IMR-90 (cell line): ENCODE measurements around the gene SUSD1. TPM values are rescaled to one million over a fixed set of nuclear protein-coding genes. Genes with fewer than 3 reads are reported as not detected.

Experiments
- ATAC-seq: fragments of 200-7000 bp; cut with Tn5 transposase; 2 replicates; pipeline ENCODE4 v1.9.1; 2020; ENCODE audit warnings: low read depth, mild to moderate bottlenecking, moderate library complexity
- BruUV-seq: library from RNA; stranded (reverse); fragments of 400-500 nt; replicated peaks from 2 replicates; lab custom pipeline; 2021; lab: Mats Ljungman, UMichigan
- CTCF ChIA-PET: fragments of 300-600 bp; formaldehyde crosslinking; extraction: SDS; loops from one replicate; lab custom pipeline; 2021; ENCODE audit warnings: antibody characterized with exemption; lab: Yijun Ruan, JAX
- POLR2A ChIA-PET: fragments of 300-600 bp; sonication (Branson Sonifier 250); formaldehyde crosslinking; loops from one replicate; lab custom pipeline; 2022; ENCODE audit warnings: antibody characterized with exemption; ENCODE audit not compliant: unreplicated experiment; lab: Charles Lee
- DNase-seq: peaks from one replicate; pipeline ENCODE4 v3.0.0; 2013
- H2AFZ ChIP-seq: replicated peaks from 2 replicates; pipeline ENCODE3; 2013; ENCODE audit warnings: low read length, mild to moderate bottlenecking; ENCODE audit not compliant: poor library complexity
- H2AK5ac ChIP-seq: 2 replicates; pipeline ENCODE4 v1.6.1; 2013; ENCODE audit warnings: low read depth, low read length, inconsistent platforms
- H2AK9ac ChIP-seq: replicated peaks from 2 replicates; pipeline ENCODE3; 2013; ENCODE audit warnings: mild to moderate bottlenecking, low read depth, low read length, moderate library complexity; ENCODE audit not compliant: poor library complexity
- H2BK120ac ChIP-seq: 2 replicates; pipeline ENCODE4 v1.6.1; 2013; ENCODE audit warnings: low read depth, low read length, inconsistent platforms
- H2BK15ac ChIP-seq: 3 replicates; pipeline ENCODE4 v1.6.1; 2013; ENCODE audit warnings: low read depth, low read length, inconsistent platforms
- H2BK20ac ChIP-seq: 2 replicates; pipeline ENCODE4 v1.6.1; 2013; ENCODE audit warnings: low read depth, mild to moderate bottlenecking, inconsistent platforms, low read length, moderate library complexity
- H2BK5ac ChIP-seq: 2 replicates; pipeline ENCODE4 v1.6.1; 2013; ENCODE audit warnings: mild to moderate bottlenecking, low read depth, low read length, inconsistent platforms; ENCODE audit not compliant: poor library complexity, severe bottlenecking
- H3K14ac ChIP-seq: replicated peaks from 2 replicates; pipeline ENCODE4 v1.6.1; 2013; ENCODE audit warnings: low read depth, low read length, inconsistent platforms
- H3K18ac ChIP-seq: 2 replicates; pipeline ENCODE4 v1.6.1; 2013; ENCODE audit warnings: low read depth, low read length, control low read depth
- H3K23ac ChIP-seq: 2 replicates; pipeline ENCODE4 v1.6.1; 2013; ENCODE audit warnings: low read depth, low read length, inconsistent platforms
- H3K27ac ChIP-seq: 2 replicates; pipeline ENCODE4 v1.5.1; 2013; ENCODE audit warnings: mild to moderate bottlenecking, control low read depth, low read length; ENCODE audit not compliant: insufficient read depth
- H3K27me3 ChIP-seq: 2 replicates; pipeline ENCODE4 v1.6.1; 2013; ENCODE audit warnings: low read length; ENCODE audit not compliant: control insufficient read depth, insufficient read depth
- H3K36me3 ChIP-seq: 2 replicates; pipeline ENCODE4 v1.6.1; 2013; ENCODE audit warnings: low read length, mixed read lengths; ENCODE audit not compliant: control insufficient read depth, insufficient read depth
- H3K4ac ChIP-seq: 2 replicates; pipeline ENCODE4 v1.6.1; 2013; ENCODE audit warnings: low read depth, low read length, inconsistent platforms
- H3K4me1 ChIP-seq: 2 replicates; pipeline ENCODE4 v1.6.1; 2013; ENCODE audit warnings: low read length, mixed read lengths; ENCODE audit not compliant: control insufficient read depth, insufficient read depth
- H3K4me2 ChIP-seq: 2 replicates; pipeline ENCODE4 v1.6.1; 2013; ENCODE audit warnings: low read depth, mild to moderate bottlenecking, control low read depth, low read length, moderate library complexity
- H3K4me3 ChIP-seq: 2 replicates; pipeline ENCODE4 v1.5.1; 2013; ENCODE audit warnings: low read depth, mild to moderate bottlenecking, control low read depth, low read length, moderate library complexity; ENCODE audit not compliant: insufficient read depth
- H3K56ac ChIP-seq: 2 replicates; pipeline ENCODE4 v1.6.1; 2013; ENCODE audit warnings: low read length, inconsistent platforms; ENCODE audit not compliant: insufficient read depth; ENCODE audit errors: extremely low read depth
- H3K79me1 ChIP-seq, 2 experiments: 2 replicates each; pipeline ENCODE4 v1.6.1; 2013; ENCODE audit warnings: low read length in 2 of 2, inconsistent platforms in 1 of 2, low read depth in 1 of 2
- H3K9ac ChIP-seq: 2 replicates; pipeline ENCODE4 v1.6.1; 2013; ENCODE audit warnings: low read depth, low read length, control low read depth
- H3K9me1 ChIP-seq: 2 replicates; pipeline ENCODE4 v1.6.1; 2013; ENCODE audit warnings: low read length, inconsistent platforms; ENCODE audit not compliant: insufficient read depth
- H3K9me3 ChIP-seq: 2 replicates; pipeline ENCODE4 v1.6.1; 2013; ENCODE audit warnings: low read length; ENCODE audit not compliant: control insufficient read depth, insufficient read depth
- H4K20me1 ChIP-seq: 2 replicates; pipeline ENCODE4 v1.6.1; 2013; ENCODE audit warnings: low read length, inconsistent platforms; ENCODE audit not compliant: insufficient read depth
- H4K5ac ChIP-seq: 2 replicates; pipeline ENCODE4 v1.6.1; 2013; ENCODE audit warnings: mild to moderate bottlenecking, low read depth, low read length, control low read depth
- H4K8ac ChIP-seq, 2 experiments: 2 replicates each; pipeline ENCODE4 v1.6.1; 2013; ENCODE audit warnings: low read depth in 2 of 2, low read length in 2 of 2, control low read depth in 1 of 2, inconsistent platforms in 1 of 2
- H4K91ac ChIP-seq: 2 replicates; pipeline ENCODE4 v1.6.1; 2013; ENCODE audit warnings: low read depth, low read length, inconsistent platforms; ENCODE audit not compliant: insufficient read depth
- BHLHE40 ChIP-seq: fragments of 150-350 bp; IDR thresholded peaks from 2 replicates; pipeline ENCODE4 v1.6.1; 2016; ENCODE audit warnings: mild to moderate bottlenecking, low read depth, low read length
- CEBPB ChIP-seq: IDR thresholded peaks from 2 replicates; pipeline ENCODE4 v1.6.1; 2012; ENCODE audit warnings: low read depth, low read length, improper control_type of control experiment
- CHD1 ChIP-seq: IDR thresholded peaks from 2 replicates; pipeline ENCODE4 v1.6.1; 2012; ENCODE audit warnings: low read depth, low read length, improper control_type of control experiment
- FOS ChIP-seq: fragments of 150-350 bp; IDR thresholded peaks from 2 replicates; pipeline ENCODE4 v1.6.1; 2016; ENCODE audit warnings: low read depth, low read length
- MAFK ChIP-seq: IDR thresholded peaks from 2 replicates; pipeline ENCODE4 v1.6.1; 2012; ENCODE audit warnings: low read depth, low read length, improper control_type of control experiment
- MAZ ChIP-seq: IDR thresholded peaks from 2 replicates; pipeline ENCODE4 v1.6.1; 2012; ENCODE audit warnings: low read depth, mild to moderate bottlenecking, low read length, improper control_type of control experiment, moderate library complexity, borderline replicate concordance
- MXI1 ChIP-seq: IDR thresholded peaks from 2 replicates; pipeline ENCODE4 v1.6.1; 2012; ENCODE audit warnings: low read depth, mild to moderate bottlenecking, low read length, moderate library complexity, borderline replicate concordance
- NFE2L2 ChIP-seq: fragments of 150-350 bp; IDR thresholded peaks from 2 replicates; pipeline ENCODE4 v1.6.1; 2016; ENCODE audit warnings: low read depth, mild to moderate bottlenecking, low read length
- POLR2A ChIP-seq: IDR thresholded peaks from 2 replicates; pipeline ENCODE4 v1.6.1; 2012; ENCODE audit warnings: mild to moderate bottlenecking, low read depth, low read length
- RCOR1 ChIP-seq: IDR thresholded peaks from 2 replicates; pipeline ENCODE4 v1.6.1; 2012; ENCODE audit warnings: mild to moderate bottlenecking, low read length, improper control_type of control experiment; ENCODE audit not compliant: insufficient replicate concordance
- RFX5 ChIP-seq: IDR thresholded peaks from 2 replicates; pipeline ENCODE4 v1.8.0; 2012; ENCODE audit warnings: low read depth, mild to moderate bottlenecking, low read length, moderate library complexity
- SMC3 ChIP-seq: fragments of 150-350 bp; IDR thresholded peaks from 2 replicates; pipeline ENCODE4 v1.6.1; 2016; ENCODE audit warnings: low read depth, mild to moderate bottlenecking, antibody characterized with exemption, low read length, moderate library complexity
- WGBS, 2 experiments: methylation state at CpG; one replicate each; pipeline versions ENCODE4 v1.1.5 to v1.1.7; 2013; ENCODE audit warnings: missing lambda C conversion rate in 2 of 2; ENCODE audit not compliant: insufficient read length in 1 of 2; ENCODE audit errors: extremely low coverage in 2 of 2; 5-methylcytosine and 5-hydroxymethylcytosine counted together
- dilution Hi-C: fragments of 300-500 bp; cut with HindIII; formaldehyde crosslinking; loops from one replicate; pipeline ENCODE4 v1.14.3; 2018; ENCODE audit warnings: low sequenced_read_pairs; ENCODE audit not compliant: unreplicated experiment
- in situ Hi-C: fragments of 300-500 bp; cut with MboI; formaldehyde crosslinking; loops from 3 replicates; pipeline ENCODE4 v1.14.3; 2019; ENCODE audit warnings: low sequenced_read_pairs, inconsistent platforms, mixed read lengths
- intact Hi-C: fragments of 100-400 bp; cut with micrococcal nuclease; formaldehyde crosslinking; loops from 2 replicates; pipeline ENCODE4 v1.10.0; 2022
- polyA plus RNA-seq, 3 experiments: library from polyadenylated mRNA; depleted of rRNA; stranded (reverse); fragments of >200 nt; gene quantifications; 2 replicates each; pipeline ENCODE4 v1.2.3, GENCODE V29; 2012; ENCODE audit warnings: low replicate concordance in 1 of 3
- total RNA-seq: library from RNA; depleted of rRNA; stranded (reverse); fragments of >200 nt; gene quantifications from 2 replicates; pipeline ENCODE4 v1.2.3, GENCODE V29; 2012
- TF ChIP-seq, protein P1 (sequence below): fragments of 150-350 bp; IDR thresholded peaks from 2 replicates; pipeline ENCODE4 v1.6.1; 2017; ENCODE audit warnings: mild to moderate bottlenecking, antibody characterized with exemption, low read length, low read depth
- TF ChIP-seq, protein P2 (sequence below): fragments of 150-350 bp; IDR thresholded peaks from 2 replicates; pipeline ENCODE4 v1.6.1; 2016; ENCODE audit warnings: low read depth, mild to moderate bottlenecking, low read length, moderate library complexity, borderline replicate concordance
- TF ChIP-seq, protein P3 (sequence below): conservative IDR thresholded peaks from 2 replicates; pipeline ENCODE4 v1.5.1; 2012; ENCODE audit warnings: mild to moderate bottlenecking, low read depth, low read length, improper control_type of control experiment

The SUSD1 gene
- total and polyA plus RNA-seq, 2 of the 4 experiments (the other 2 are of a cell fraction) = 4.0 to 4.7 TPM

DNA sequence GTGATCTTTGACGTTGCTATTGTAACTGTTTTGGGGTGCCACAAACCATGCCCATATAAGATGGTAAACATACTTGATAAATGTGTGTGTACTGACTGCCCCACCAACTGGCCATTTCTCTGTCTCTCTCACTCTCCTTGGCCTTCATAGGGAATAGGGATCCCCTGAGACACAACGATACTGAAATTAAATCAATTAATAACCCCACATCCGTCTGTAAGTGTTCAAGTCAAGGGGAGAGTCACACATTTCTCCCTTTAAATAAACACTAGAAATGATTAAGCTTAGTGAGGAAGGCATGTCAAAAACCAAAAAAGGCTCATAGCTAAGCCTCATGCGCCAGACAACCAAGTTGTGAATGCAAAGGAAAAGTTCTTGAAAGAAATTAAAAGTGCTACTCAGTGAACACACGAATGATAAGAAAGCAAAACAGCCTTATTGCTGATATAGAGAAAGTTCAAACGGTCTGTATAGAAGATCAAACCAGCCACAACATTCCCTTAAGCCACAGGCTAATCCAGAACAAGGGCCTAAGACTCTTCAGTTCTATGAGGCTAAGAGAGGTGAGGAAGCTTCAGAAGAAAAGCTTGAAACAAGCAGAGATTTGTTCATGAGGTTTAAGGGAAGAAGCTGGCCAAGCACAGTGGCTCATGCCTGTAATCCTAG is 167.4 kb downstream of the SUSD1 start:
- peak overlapping the region; percentile 83 for H3K14ac ChIP-seq
- H4K5ac ChIP-seq = peak overlapping the region; percentile 69; the same call in 1 of the 2 replicates
- peak overlapping the region; percentile 85 for H2BK120ac ChIP-seq
- H2AK5ac ChIP-seq = peak overlapping the region; percentile 79
- H4K20me1 ChIP-seq = no peaks in the 10 kb centered on the region
- no peak overlapping the region for H2AK9ac ChIP-seq
- H3K4me1 ChIP-seq = peaks cover 28% of the 10 kb centered on the region
- ATAC-seq = no peak
- H3K9me3 ChIP-seq = no peaks in the 10 kb centered on the region
- in situ Hi-C loops (no loop called here), dilution Hi-C loops (no loop called here), intact Hi-C loops (no loop called here)
- peak overlapping the region in 1 of 2 experiments; percentile 22; a peak in 1 of 4 replicates for H4K8ac ChIP-seq
- POLR2A ChIA-PET = no interaction called here
- H3K27ac ChIP-seq = no peak overlapping the region
- H3K79me1 ChIP-seq = peaks cover 0 to 4% of the 10 kb centered on the region in 2 experiments; a peak in 1 of 4 replicates
- H3K4ac ChIP-seq = peak overlapping the region; percentile 74
- peak overlapping the region; percentile 24; the same call in 1 of the 2 replicates for H4K91ac ChIP-seq
- peak overlapping the region; percentile 74 for H3K23ac ChIP-seq
- no peak for DNase-seq
- H3K9ac ChIP-seq = no peak overlapping the region
- H3K27me3 ChIP-seq = no peaks in the 10 kb centered on the region
- no peak overlapping the region for H3K4me3 ChIP-seq
- CTCF ChIA-PET = no interaction called here
- H2BK5ac ChIP-seq = peak overlapping the region; percentile 20
- H3K18ac ChIP-seq = peak overlapping the region; percentile 88; the same call in 1 of the 2 replicates
- peak overlapping the region; percentile 90 for H2BK20ac ChIP-seq
- H3K9me1 ChIP-seq = peaks cover 13% of the 10 kb centered on the region
- peak overlapping the region; percentile 82 for H2BK15ac ChIP-seq
- no peak overlapping the region for H3K4me2 ChIP-seq
- WGBS, 2 experiments = no CpG with 5 or more reads among the region's 6 CpGs
- no peak overlapping the region for H2AFZ ChIP-seq
- H3K56ac ChIP-seq = no peak overlapping the region
- no peaks in the 10 kb centered on the region for H3K36me3 ChIP-seq
- BruUV-seq = no TSS peak
- TF ChIP-seq MAFK (no peak), SMC3 (no peak), MAZ (no peak), MXI1 (no peak), NFE2L2 (no peak), CHD1 (no peak), RCOR1 (no peak), RFX5 (no peak), POLR2A (no peak), CEBPB (no peak), FOS (no peak), BHLHE40 (no peak)
- TF ChIP-seq, protein P1, sequence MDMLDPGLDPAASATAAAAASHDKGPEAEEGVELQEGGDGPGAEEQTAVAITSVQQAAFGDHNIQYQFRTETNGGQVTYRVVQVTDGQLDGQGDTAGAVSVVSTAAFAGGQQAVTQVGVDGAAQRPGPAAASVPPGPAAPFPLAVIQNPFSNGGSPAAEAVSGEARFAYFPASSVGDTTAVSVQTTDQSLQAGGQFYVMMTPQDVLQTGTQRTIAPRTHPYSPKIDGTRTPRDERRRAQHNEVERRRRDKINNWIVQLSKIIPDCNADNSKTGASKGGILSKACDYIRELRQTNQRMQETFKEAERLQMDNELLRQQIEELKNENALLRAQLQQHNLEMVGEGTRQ = no peak
- TF ChIP-seq, protein P2, sequence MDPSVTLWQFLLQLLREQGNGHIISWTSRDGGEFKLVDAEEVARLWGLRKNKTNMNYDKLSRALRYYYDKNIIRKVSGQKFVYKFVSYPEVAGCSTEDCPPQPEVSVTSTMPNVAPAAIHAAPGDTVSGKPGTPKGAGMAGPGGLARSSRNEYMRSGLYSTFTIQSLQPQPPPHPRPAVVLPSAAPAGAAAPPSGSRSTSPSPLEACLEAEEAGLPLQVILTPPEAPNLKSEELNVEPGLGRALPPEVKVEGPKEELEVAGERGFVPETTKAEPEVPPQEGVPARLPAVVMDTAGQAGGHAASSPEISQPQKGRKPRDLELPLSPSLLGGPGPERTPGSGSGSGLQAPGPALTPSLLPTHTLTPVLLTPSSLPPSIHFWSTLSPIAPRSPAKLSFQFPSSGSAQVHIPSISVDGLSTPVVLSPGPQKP = no peak
- TF ChIP-seq, protein P3, sequence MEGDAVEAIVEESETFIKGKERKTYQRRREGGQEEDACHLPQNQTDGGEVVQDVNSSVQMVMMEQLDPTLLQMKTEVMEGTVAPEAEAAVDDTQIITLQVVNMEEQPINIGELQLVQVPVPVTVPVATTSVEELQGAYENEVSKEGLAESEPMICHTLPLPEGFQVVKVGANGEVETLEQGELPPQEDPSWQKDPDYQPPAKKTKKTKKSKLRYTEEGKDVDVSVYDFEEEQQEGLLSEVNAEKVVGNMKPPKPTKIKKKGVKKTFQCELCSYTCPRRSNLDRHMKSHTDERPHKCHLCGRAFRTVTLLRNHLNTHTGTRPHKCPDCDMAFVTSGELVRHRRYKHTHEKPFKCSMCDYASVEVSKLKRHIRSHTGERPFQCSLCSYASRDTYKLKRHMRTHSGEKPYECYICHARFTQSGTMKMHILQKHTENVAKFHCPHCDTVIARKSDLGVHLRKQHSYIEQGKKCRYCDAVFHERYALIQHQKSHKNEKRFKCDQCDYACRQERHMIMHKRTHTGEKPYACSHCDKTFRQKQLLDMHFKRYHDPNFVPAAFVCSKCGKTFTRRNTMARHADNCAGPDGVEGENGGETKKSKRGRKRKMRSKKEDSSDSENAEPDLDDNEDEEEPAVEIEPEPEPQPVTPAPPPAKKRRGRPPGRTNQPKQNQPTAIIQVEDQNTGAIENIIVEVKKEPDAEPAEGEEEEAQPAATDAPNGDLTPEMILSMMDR = no peak
